HG03442 (cell line): Measurements from ENCODE around the gene SERINC1.

ENCODE experiments used
- ATAC-seq: cut with Tn5 transposase; IDR thresholded peaks from one replicate; pipeline ENCODE4 v1.9.1; 2021; ENCODE audit warnings: mild to moderate bottlenecking, moderate library complexity; ENCODE audit not compliant: unreplicated experiment

The SERINC1 gene

GRCh38 chr6:122399055-122399347 is 72.6 kb downstream of the SERINC1 start:
- no peak for ATAC-seq

- no peak for ATAC-seq
Measured at GRCh38 chr6:122394016-122394415, 77.6 kb downstream of the SERINC1 start.

GRCh38 chr6:122393351-122393896 is 78.2 kb downstream of the SERINC1 start:
- peak; percentile 84 for ATAC-seq
